OCI-LY1 (cell line): ENCODE results near the gene SORCS3.

Experiments used
- H2AFZ ChIP-seq: fragments of 200-600 bp; sonication (generic), shearing (Covaris generic); 2 replicates; pipeline ENCODE4 v1.6.0; 2014; ENCODE audit warnings: antibody characterized with exemption, mild to moderate bottlenecking, low read length
- H3F3A ChIP-seq: fragments of 200-600 bp; sonication (generic), shearing (Covaris generic); 2 replicates; pipeline ENCODE4 v1.6.0; 2014; ENCODE audit warnings: mild to moderate bottlenecking, antibody characterized with exemption, low read length, moderate library complexity; ENCODE audit not compliant: insufficient read depth
- H3K27ac ChIP-seq: fragments of 200-600 bp; sonication (generic); 2 replicates; pipeline ENCODE4 v1.5.1; 2014; ENCODE audit warnings: low read length, mixed run types, mild to moderate bottlenecking, low read depth; ENCODE audit not compliant: poor library complexity, severe bottlenecking
- H3K27me3 ChIP-seq: fragments of 200-600 bp; sonication (generic); 2 replicates; pipeline ENCODE4 v1.6.0; 2014; ENCODE audit warnings: antibody characterized with exemption, mild to moderate bottlenecking, low read length, moderate library complexity; ENCODE audit not compliant: insufficient read depth
- H3K36me3 ChIP-seq: fragments of 200-600 bp; sonication (generic); 2 replicates; pipeline ENCODE4 v1.6.1; 2014; ENCODE audit warnings: mild to moderate bottlenecking, antibody characterized with exemption, low read length, moderate library complexity, mixed read lengths; ENCODE audit not compliant: insufficient read depth
- H3K4me1 ChIP-seq: fragments of 200-600 bp; sonication (generic); 2 replicates; pipeline ENCODE4 v1.5.1; 2014; ENCODE audit warnings: mild to moderate bottlenecking, low read length, moderate library complexity; ENCODE audit not compliant: insufficient read depth, severe bottlenecking
- H3K4me2 ChIP-seq: fragments of 200-600 bp; sonication (generic), shearing (Covaris generic); 2 replicates; pipeline ENCODE4 v1.6.1; 2014; ENCODE audit warnings: low read length
- H3K4me3 ChIP-seq: fragments of 200-600 bp; sonication (generic); 2 replicates; pipeline ENCODE4 v1.5.1; 2014; ENCODE audit warnings: low read length, low read depth, mild to moderate bottlenecking, mixed read lengths; ENCODE audit not compliant: poor library complexity, severe bottlenecking
- H3K79me2 ChIP-seq: fragments of 200-600 bp; shearing (Covaris generic); 2 replicates; pipeline ENCODE4 v1.6.1; 2016; ENCODE audit warnings: mixed run types, low read length, mixed read lengths; ENCODE audit not compliant: insufficient read depth
- H3K9ac ChIP-seq: fragments of 200-600 bp; sonication (generic), shearing (Covaris generic); 2 replicates; pipeline ENCODE4 v1.6.1; 2014; ENCODE audit warnings: mild to moderate bottlenecking, low read length, mixed read lengths
- H3K9me2 ChIP-seq: fragments of 200-600 bp; sonication (generic), shearing (Covaris generic); 2 replicates; pipeline ENCODE4 v1.6.1; 2014; ENCODE audit warnings: low read depth, mild to moderate bottlenecking, low read length, mixed read lengths
- H3K9me3 ChIP-seq: fragments of 200-600 bp; shearing (Covaris generic); 2 replicates; pipeline ENCODE4 v1.6.1; 2014; ENCODE audit warnings: low read length, mixed read lengths
- H4K20me1 ChIP-seq: fragments of 200-600 bp; sonication (generic), shearing (Covaris generic); 2 replicates; pipeline ENCODE4 v1.6.0; 2016; ENCODE audit warnings: mild to moderate bottlenecking, low read length; ENCODE audit not compliant: insufficient read depth
- EZH2 ChIP-seq: fragments of 200-600 bp; sonication (generic), shearing (Covaris generic); IDR thresholded peaks from 2 replicates; pipeline ENCODE4 v1.8.0; 2017; ENCODE audit warnings: borderline replicate concordance, mixed run types, mild to moderate bottlenecking, antibody characterized with exemption, low read length, moderate library complexity, mixed read lengths
- TF ChIP-seq, protein P1 (sequence below): fragments of 200-600 bp; sonication (generic), shearing (Covaris generic); IDR thresholded peaks from 2 replicates; pipeline ENCODE4 v1.5.1; 2017; ENCODE audit warnings: mild to moderate bottlenecking, antibody characterized with exemption, low read length, moderate library complexity, mixed read lengths

SORCS3 gene

DNA sequence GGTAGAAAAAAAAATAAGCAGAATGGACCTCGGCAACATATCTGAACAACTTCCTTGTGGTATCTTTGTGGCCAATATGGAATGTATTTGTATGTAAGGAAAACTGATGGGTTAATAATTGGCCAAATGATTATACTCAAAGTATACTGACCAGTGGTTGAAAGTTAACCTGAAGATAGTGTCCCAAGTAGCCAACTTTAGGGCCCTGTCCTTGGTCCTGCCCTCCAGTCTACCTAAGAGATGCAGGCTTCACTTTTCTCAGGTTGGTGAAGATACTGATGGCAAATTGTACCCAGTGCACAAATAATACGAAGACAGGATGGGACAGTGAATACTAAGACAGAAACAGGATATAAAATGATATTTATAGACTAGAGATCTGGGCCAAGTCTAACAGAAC, 109.2 kb downstream of the SORCS3 start:
- H4K20me1 ChIP-seq, result no peaks in the 10 kb centered on the region
- H3K9me3 ChIP-seq, result no peaks in the 10 kb centered on the region
- H3F3A ChIP-seq, result no peaks in the 10 kb centered on the region
- no peak overlapping the region for H3K4me2 ChIP-seq
- TF ChIP-seq, protein P1, sequence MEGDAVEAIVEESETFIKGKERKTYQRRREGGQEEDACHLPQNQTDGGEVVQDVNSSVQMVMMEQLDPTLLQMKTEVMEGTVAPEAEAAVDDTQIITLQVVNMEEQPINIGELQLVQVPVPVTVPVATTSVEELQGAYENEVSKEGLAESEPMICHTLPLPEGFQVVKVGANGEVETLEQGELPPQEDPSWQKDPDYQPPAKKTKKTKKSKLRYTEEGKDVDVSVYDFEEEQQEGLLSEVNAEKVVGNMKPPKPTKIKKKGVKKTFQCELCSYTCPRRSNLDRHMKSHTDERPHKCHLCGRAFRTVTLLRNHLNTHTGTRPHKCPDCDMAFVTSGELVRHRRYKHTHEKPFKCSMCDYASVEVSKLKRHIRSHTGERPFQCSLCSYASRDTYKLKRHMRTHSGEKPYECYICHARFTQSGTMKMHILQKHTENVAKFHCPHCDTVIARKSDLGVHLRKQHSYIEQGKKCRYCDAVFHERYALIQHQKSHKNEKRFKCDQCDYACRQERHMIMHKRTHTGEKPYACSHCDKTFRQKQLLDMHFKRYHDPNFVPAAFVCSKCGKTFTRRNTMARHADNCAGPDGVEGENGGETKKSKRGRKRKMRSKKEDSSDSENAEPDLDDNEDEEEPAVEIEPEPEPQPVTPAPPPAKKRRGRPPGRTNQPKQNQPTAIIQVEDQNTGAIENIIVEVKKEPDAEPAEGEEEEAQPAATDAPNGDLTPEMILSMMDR, result no peak
- TF ChIP-seq EZH2, result no peak
- no peaks in the 10 kb centered on the region for H3K27me3 ChIP-seq
- no peak overlapping the region for H3K27ac ChIP-seq
- no peak overlapping the region for H2AFZ ChIP-seq
- H3K4me3 ChIP-seq, result no peak overlapping the region
- H3K79me2 ChIP-seq, result no peaks in the 10 kb centered on the region
- no peaks in the 10 kb centered on the region for H3K4me1 ChIP-seq
- H3K9ac ChIP-seq, result no peak overlapping the region
- H3K36me3 ChIP-seq, result no peaks in the 10 kb centered on the region
- H3K9me2 ChIP-seq, result no peaks in the 10 kb centered on the region

DNA sequence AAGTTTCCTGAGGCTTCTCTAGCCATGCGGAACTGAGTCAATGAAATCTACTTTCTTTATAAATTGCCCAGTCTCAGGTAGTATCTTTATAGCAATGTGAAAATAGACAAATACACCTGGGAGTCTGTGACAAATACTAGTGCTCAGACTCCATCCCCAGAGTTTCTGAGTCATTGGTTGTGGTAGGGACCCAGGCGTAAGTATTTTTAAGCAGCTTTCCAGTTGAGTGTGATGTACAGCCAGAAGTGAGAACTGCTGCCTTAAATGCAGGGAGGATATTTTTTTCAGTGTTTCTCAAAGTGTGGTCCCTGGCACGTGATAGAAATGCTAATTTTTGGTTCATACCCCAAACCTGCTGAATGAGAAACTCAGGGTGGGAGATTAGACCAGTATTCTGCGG, 121.7 kb downstream of the SORCS3 start:
- no peaks in the 10 kb centered on the region for H4K20me1 ChIP-seq
- no peaks in the 10 kb centered on the region for H3K36me3 ChIP-seq
- no peaks in the 10 kb centered on the region for H3K79me2 ChIP-seq
- H3K27ac ChIP-seq, result no peak overlapping the region
- H3K9me2 ChIP-seq, result no peaks in the 10 kb centered on the region
- TF ChIP-seq, protein P1, result no peak
- TF ChIP-seq EZH2, result no peak
- H2AFZ ChIP-seq, result no peak overlapping the region
- H3K4me1 ChIP-seq, result no peaks in the 10 kb centered on the region
- H3K9me3 ChIP-seq, result no peaks in the 10 kb centered on the region
- no peaks in the 10 kb centered on the region for H3K27me3 ChIP-seq
- H3F3A ChIP-seq, result no peaks in the 10 kb centered on the region
- no peak overlapping the region for H3K9ac ChIP-seq
- no peak overlapping the region for H3K4me2 ChIP-seq
- no peak overlapping the region for H3K4me3 ChIP-seq

DNA sequence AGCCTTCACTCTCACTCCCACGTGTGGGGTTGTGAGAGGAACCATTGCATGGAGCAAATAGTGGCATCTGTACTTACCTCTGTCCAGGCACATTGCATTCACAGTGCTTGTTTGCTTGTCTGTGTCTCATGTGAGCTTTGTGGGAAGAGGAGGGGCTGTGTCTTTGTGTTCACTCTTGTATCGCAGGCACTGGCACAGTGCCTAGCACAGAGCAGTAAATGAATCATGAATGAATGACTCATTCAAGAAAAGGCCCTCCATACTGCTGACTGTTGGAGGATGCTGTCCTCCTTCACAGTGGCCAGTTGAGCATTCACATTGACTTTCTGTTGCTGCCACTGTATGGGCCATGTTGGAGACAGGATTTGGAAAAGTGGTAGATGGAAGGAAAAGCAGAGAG, 125.3 kb downstream of the SORCS3 start:
- Histone ChIP-seq H3K79me2 (no peaks in the 10 kb centered on the region), H3F3A (no peaks in the 10 kb centered on the region), H3K27me3 (no peaks in the 10 kb centered on the region), H3K4me3 (no peak overlapping the region), H3K27ac (no peak overlapping the region), H3K4me1 (no peaks in the 10 kb centered on the region), H3K9me3 (no peaks in the 10 kb centered on the region), H3K9me2 (no peaks in the 10 kb centered on the region), H4K20me1 (no peaks in the 10 kb centered on the region), H3K36me3 (no peaks in the 10 kb centered on the region), H3K9ac (no peak overlapping the region), H3K4me2 (no peak overlapping the region), H2AFZ (no peak overlapping the region)
- TF ChIP-seq, protein P1, result no peak
- no peak for TF ChIP-seq EZH2
